HG03095 (cell line): Measurements from ENCODE around the gene RAI14.
"Not testable (repeated sequence)": the region's sequence is repeated elsewhere in the genome, so short reads cannot be mapped to it uniquely, and the experiment has no call there.

Experiments
- ATAC-seq: cut with Tn5 transposase; IDR thresholded peaks from one replicate; pipeline ENCODE4 v1.9.1; 2021; ENCODE audit warnings: moderate library complexity; ENCODE audit not compliant: unreplicated experiment

The RAI14 gene

DNA sequence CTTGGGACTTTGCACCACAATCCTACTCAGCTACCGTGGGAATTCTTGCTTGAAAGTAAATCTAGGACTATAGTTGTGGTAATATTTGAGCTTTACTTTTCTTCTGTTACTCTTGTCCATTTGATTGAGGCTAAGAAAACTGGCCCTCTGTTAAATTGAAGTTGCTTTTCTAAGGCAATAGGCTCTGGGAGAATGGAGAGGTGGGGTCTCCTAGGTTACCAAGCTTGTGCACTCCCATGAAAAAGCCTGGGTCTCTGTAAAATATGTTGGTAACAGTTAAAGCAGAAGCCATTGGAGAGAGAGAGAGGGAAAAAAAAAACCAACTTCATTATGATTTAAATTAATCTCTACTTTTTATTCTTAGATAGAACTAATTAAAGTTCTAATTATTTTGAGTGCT lies 68.6 kb downstream of the RAI14 start:
- no peak for ATAC-seq

DNA sequence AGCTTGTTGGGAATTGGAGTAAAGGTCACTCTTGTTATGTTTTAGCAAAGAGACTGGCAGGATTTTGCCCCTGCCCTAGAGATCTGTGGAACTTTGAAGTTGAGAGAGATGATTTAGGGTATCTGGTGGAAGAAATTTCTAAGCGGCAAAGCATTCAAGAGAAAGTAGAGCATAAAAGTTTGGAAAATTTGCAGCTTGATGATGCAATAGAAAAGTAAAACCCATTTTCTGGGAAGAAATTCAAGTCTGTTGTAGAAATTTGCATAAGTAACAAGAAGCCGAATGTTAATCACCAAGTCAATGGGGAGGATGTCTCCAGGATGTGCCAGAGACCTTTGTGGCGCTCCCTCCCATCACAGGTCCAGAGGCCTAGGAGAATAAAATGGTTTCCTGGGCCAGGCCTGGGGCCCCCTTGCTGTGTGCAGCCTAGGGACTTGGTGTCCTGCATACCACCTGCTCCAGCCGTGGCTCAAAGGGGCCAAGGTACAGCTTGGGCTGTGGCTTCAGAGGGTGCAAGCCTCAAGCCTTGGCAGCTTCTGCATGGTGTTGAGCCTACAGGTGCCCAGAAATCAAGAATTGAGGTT lies 71.1 kb downstream of the RAI14 start:
- not testable (repeated sequence) for ATAC-seq

DNA sequence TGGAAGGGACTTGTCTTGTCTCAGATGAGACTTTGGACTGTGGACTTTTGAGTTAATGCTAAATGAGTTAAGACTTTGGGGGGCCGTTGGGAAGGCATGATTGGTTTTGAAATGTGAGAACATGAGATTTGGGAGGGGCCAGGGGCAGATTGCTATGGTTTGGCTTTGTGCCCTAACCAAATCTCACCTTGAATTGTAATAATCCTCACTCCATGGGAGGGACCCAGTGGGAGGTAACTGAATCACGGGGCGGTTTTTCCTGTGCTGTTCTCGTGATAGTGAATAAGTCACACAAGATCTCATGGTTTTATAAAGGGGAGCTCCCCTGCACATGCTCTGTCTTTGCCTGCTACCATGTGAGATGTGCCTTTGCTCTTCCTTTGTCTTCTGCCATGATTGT lies 72.1 kb downstream of the RAI14 start:
- no peak for ATAC-seq

DNA sequence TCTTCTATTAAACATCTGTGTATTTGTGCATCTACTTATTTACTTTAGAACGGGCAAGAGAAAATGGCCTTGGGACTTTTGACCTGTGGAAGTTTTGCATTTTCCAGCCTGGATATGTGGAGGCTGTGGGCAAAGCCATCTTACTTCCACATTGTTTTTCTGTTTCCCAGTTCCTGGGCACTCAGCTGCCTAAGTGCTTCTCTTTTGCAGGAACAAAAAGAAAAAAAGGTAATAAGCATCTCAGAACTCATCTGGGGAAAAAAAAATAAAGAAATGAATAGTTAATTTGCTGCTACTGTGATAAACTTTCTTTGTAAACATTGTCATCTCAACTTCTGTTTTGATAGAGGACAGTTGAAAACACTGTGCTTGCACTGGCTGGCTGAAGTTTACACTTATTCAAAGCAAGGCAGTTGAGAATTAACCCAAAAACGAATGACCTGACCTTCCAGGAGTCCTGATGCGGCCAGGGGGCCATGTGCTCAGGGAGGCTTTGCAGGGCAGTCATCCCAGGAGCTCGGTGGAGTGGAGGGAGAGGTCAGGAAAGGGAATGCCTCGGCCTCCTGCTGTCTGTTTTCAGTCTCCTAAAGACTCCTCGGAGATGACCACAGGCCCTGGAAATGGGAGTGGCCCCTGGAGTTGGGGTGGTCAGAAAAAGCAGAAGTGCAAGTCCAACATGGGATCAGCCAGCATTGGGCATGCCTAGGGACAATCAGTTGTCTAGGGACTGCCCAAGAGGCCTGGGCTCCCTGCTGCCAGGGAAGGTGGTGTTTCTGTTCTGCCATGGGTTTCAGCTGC lies 75.5 kb downstream of the RAI14 start:
- ATAC-seq: no peak

- ATAC-seq: no peak
These were observed 78.2 kb downstream of the RAI14 start for GRCh38 chr5:34734326-34734725.

DNA sequence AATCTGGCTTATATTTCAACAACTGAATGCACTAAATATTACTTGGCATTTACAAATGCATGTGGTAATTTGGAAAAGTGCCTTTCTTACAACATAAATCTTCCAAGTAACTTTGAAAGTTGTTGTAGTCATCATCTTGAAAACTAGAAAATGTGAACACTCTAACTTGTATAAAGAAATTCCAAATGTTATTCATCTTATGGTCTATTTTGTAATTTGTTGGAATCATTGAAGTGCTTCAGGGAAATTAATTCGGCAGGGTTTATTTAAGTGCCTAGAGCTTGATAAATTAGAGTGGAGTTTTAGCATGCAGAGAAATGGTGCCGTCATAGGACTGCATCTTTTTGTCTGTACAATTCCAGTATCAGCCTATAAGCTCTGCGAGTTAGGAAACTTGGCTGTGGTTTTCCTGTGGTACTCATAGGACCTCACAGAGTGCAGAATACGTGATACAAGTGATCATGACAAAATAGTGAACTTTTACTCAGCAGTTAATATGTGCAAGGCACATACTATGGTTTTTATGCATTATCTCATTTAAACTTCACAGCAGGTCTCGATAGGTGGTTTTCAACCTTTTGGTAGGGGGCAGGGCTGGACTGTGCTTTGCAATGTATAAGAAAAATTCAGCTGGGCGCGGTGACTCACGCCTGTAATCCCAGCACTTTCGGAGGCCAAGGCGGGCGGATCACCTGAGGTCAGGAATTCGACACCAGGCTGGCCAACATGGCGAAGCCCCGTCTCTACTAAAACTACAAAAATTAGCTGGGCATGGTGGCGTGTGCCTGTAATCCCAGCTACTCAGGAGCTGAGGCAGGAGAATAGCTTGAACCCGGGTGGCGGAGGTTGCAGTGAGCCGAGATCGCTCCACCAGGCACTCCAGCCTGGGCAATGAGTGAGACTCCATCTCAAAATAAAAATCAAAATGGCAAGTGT lies 79.6 kb downstream of the RAI14 start:
- no peak for ATAC-seq

DNA sequence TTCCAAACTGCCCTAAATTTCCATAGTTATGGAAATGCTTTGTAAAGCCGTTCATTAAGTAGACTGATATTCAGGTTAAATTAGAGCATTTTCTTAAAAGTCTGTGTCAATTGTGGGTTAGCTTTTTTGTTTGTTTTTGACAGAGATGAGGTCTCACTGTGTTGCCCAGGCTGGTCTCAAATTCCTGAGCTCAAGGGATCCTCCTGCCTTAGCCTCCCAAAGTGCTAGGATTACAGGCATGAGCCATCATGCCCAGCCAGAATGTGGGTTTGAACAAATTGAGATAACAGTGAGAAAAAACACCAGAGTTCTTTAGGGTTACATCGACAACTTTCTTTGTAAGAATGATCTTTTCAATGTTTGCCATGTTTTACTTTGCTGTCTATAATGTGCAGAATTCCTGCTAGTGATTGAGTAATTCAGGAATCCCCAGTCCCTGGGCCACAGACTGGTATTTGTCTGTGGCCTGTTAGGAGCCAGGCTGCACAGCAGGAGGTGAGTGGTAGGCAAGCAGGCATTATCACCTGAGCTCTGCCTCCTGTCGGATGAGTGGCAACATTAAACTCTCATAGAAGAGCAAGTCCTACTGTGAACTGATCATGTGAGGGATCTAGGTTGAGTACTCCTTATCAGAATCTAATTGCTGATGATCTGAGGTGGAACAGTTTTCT lies 80.5 kb downstream of the RAI14 start:
- no peak for ATAC-seq

DNA sequence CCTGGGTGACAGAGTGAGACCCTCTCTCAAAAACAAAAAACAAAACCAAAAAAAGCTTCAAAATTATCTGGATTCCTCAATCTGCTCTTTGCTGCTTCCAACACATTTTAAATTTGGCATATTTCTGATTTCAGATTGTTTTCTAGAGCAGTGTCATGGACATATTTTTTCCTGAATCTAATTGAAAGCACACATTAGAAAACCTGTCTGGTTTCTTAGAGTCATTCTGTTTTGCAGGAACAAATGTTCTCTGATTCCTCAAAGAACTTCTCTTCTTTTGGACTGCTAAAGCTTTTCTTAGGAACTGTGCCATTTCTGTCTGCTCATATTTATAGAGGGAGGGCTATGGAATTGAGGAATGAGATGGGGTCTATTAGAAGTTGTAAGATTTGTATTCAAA lies 81.6 kb downstream of the RAI14 start:
- no peak for ATAC-seq

GRCh38 chr5:34738381-34738780 lies 82.3 kb downstream of the RAI14 start:
- no peak for ATAC-seq

- no peak for ATAC-seq
These were observed 84.3 kb downstream of the RAI14 start for GRCh38 chr5:34740389-34740806.

GRCh38 chr5:34742061-34742460 lies 85.9 kb downstream of the RAI14 start:
- ATAC-seq: no peak

- ATAC-seq: no peak
These were observed 87.8 kb downstream of the RAI14 start for GRCh38 chr5:34743878-34744277.

GRCh38 chr5:34748431-34748830 lies 92.3 kb downstream of the RAI14 start:
- ATAC-seq: no peak

DNA sequence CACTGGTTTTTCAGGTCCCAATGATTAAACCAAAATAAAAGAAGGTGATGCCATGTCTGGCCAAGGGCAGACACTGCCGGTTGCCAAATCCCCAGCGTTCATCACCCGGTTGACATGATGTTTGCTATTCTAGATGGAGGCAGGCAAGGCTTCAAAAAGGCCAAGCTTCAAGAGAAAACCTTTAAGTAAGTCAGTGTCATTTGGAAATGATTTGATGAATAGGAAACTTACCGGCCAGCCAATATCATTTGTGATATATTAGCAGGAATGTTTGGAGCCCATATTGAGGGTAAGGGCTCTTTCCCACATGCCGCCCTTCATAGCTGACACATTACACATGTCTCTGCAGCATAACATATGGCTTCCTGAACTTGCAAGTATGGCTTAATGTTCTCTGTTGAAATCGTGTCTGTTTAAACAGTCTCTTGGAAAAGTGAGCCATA lies 93.3 kb downstream of the RAI14 start:
- no peak for ATAC-seq

GRCh38 chr5:34750206-34750605 lies 94.1 kb downstream of the RAI14 start:
- no peak for ATAC-seq

DNA sequence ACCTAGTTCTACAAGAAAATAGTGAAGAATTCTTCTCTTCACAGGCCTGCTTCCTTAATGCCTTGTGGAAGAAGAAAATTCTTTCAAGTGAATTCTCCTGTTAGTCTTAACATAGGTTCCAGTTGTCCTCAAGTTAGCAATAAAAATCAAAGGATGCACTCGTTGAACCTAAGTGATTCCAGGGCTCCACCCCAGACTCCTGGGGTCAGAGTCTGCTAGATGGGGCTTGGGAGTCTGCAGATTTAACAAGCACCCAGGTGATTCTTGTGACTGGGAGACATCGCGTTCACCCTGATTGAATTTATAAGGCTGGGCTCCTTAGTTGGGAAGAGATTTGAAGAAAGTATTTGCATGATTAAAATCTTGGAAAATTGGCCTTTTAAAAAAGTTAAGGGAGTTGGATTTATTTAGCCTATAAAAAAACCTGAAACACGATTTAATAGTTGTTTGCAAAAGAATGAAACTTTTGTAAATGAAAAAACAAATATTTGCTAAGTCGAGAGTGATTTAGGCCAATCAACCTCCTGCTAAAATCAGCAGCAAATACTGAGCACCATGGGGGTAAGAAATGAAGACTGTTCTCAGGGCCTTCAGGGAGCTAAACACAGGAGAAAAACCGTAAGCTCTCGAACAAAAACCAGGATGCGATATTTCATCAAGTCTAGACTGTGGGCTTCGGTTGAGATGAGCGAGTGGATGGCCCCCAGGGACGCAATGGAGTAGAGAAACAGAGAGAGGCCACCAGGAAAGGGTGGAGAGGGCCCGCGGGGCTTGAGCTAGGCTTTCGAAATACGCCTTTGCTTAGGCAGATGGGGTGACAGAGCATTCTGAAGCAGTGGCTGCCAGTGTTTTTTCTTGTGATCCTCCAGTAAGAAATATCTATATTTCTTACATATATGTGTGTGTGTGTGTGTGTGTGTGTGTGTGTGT lies 95.9 kb downstream of the RAI14 start:
- ATAC-seq: no peak

- not testable (repeated sequence) for ATAC-seq
These were observed 97.1 kb downstream of the RAI14 start for GRCh38 chr5:34753236-34753635.

GRCh38 chr5:34755926-34756325 lies 99.8 kb downstream of the RAI14 start:
- ATAC-seq: no peak

- ATAC-seq: no peak
These were observed 100.9 kb downstream of the RAI14 start for GRCh38 chr5:34756781-34757624.
